Fibroblast of villous mesenchyme (primary cell): ENCODE measurements around the gene ZNF639. TPM values are rescaled to one million over a fixed set of nuclear protein-coding genes. Genes with fewer than 3 reads are reported as not detected.

ENCODE experiments used
- DNase-seq: peaks from one replicate; pipeline ENCODE4 v3.0.0-alpha.2; 2010; ENCODE audit warnings: low read depth
- H3K4me3 ChIP-seq: 2 replicates; pipeline ENCODE4 v1.5.1; 2011; ENCODE audit warnings: low read depth, mild to moderate bottlenecking, low read length
- total RNA-seq: library from RNA; depleted of rRNA; stranded (reverse); fragments of >200 nt; gene quantifications from 2 replicates; pipeline ENCODE4 v1.2.3, GENCODE V29; 2012
- TF ChIP-seq, protein P1 (sequence below): IDR thresholded peaks from 2 replicates; pipeline ENCODE4 v1.5.1; 2012; ENCODE audit warnings: low read depth, mild to moderate bottlenecking, low read length; ENCODE audit not compliant: insufficient read depth

ZNF639 gene
- total RNA-seq, 1 donor: 60.9 TPM

- no peak for DNase-seq
- TF ChIP-seq, protein P1, sequence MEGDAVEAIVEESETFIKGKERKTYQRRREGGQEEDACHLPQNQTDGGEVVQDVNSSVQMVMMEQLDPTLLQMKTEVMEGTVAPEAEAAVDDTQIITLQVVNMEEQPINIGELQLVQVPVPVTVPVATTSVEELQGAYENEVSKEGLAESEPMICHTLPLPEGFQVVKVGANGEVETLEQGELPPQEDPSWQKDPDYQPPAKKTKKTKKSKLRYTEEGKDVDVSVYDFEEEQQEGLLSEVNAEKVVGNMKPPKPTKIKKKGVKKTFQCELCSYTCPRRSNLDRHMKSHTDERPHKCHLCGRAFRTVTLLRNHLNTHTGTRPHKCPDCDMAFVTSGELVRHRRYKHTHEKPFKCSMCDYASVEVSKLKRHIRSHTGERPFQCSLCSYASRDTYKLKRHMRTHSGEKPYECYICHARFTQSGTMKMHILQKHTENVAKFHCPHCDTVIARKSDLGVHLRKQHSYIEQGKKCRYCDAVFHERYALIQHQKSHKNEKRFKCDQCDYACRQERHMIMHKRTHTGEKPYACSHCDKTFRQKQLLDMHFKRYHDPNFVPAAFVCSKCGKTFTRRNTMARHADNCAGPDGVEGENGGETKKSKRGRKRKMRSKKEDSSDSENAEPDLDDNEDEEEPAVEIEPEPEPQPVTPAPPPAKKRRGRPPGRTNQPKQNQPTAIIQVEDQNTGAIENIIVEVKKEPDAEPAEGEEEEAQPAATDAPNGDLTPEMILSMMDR: no peak
- H3K4me3 ChIP-seq: no peak overlapping the region
These were observed 40.5 kb downstream of the ZNF639 start for GRCh38 chr3:179363332-179363731.

GRCh38 chr3:179369621-179370020 is 46.8 kb downstream of the ZNF639 start:
- DNase-seq: no peak
- TF ChIP-seq, protein P1: no peak
- H3K4me3 ChIP-seq: no peak overlapping the region

DNA sequence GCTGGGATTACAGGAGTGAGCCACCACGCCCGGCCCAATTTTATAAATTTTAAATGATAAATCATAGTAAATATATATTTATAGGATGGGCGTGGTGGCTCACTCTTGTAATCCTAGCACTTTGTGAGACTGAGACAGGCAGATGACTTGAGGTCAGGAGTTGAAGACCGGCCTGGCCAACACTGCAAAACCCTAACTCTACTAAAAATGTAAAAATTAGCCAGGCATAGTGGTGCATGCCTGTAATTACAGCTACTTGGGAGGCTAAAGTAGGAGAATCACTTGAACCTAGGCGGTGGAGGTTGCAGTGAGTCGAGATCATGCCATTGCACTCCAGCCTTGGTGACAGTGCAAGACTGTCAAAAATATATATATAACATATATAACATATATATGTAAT is 51.1 kb downstream of the ZNF639 start:
- DNase-seq: no peak

DNA sequence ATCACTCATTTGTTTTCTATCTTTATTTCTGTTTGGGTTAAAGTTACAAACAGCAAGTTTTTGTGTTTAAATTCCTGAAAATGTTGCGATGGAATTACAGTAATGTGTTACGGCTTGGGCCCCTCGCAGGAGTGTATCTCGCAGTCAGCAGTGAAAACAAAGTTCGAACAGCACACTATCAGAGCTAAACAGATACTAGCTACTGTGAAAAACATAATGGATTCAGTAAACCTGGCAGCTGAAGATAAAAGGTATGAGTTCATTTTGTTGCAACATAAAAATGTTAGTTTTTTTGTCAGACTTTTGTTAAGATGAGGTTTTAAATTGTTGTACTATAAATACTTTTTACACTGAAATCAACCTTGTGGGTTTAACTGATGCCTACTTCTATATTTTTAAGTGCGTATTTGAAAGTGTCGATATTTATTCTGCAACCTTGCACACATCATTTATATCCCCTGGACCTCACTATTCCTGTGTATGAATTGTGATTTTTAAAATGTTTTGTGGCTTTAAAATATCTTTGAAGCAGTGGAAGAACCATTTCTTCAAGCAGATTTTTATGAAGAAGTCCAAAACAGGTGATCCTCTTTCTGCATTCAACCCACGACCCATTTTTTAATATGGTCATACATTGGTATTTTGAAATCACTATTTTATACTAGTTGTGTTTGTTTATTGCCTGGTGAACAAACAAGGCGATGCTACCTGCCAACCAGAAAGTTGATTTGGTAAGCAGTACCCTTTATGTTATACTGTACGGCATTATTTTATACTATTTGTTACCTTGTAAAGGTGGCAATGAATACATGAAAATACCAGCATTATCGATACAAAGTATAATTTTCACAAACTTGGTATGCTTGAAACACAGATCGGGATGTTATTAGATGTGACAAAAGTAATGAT is 52.5 kb downstream of the ZNF639 start:
- H3K4me3 ChIP-seq: no peak overlapping the region
- TF ChIP-seq, protein P1: no peak
- DNase-seq: no peak

More for the DNA sequence above, 51.1 kb downstream of the ZNF639 start:
- no peak overlapping the region for H3K4me3 ChIP-seq
- TF ChIP-seq, protein P1: no peak

GRCh38 chr3:179376474-179376873 is 53.6 kb downstream of the ZNF639 start:
- H3K4me3 ChIP-seq: no peak overlapping the region
- TF ChIP-seq, protein P1: no peak
- no peak for DNase-seq

Other genes with a start within 250 kb of the ZNF639 start
- 20.0 and 30.2 TPM in 2 replicates for gene PIK3CA, start 174.7 kb upstream of the ZNF639 start, total RNA-seq
- 1.3 and 2.2 TPM in 2 replicates for gene KCNMB3, start 71.9 kb upstream of the ZNF639 start, total RNA-seq
- 52.5 and 70.4 TPM in 2 replicates for gene MFN1, start 24.7 kb downstream of the ZNF639 start, total RNA-seq
- gene GNB4, start 128.4 kb downstream of the ZNF639 start, total RNA-seq: 71.5 and 87.2 TPM in 2 replicates
- 42.5 and 48.8 TPM in 2 replicates for gene ACTL6A, start 239.9 kb downstream of the ZNF639 start, total RNA-seq